ENCODE data around the gene GUK1. TPM values are rescaled to one million over a fixed set of nuclear protein-coding genes. Genes with fewer than 3 reads are reported as not detected.

Gene GUK1
- total RNA-seq, 1 experiment from 2014 or later: 294 TPM

GRCh38 chr1:228149406-228150119 is 9.5 kb downstream of the GUK1 start, which contains the start of gene GJC2:
Gene GJC2, plus strand, starts transcription at chr1:228149930. Its CDS starts 7,829 bp downstream, at chr1:228157759.
- DNase-seq (ENCODE audit: low read depth): no peak

GRCh38 chr1:228150120-228150460 is 10.0 kb downstream of the GUK1 start:
- DNase-seq (ENCODE audit: low read depth): no peak

GRCh38 chr1:228150461-228151179 is 10.5 kb downstream of the GUK1 start:
- DNase-seq (ENCODE audit: low read depth): no peak

- no peak for DNase-seq (ENCODE audit: low read depth)
Observed at GRCh38 chr1:228151180-228151925, 11.3 kb downstream of the GUK1 start.

- no peak for DNase-seq (ENCODE audit: low read depth)
Observed at GRCh38 chr1:228152097-228152917, 12.2 kb downstream of the GUK1 start.

- DNase-seq (ENCODE audit: low read depth): no peak
Observed at GRCh38 chr1:228152918-228153258, 12.8 kb downstream of the GUK1 start.

- no peak for DNase-seq (ENCODE audit: low read depth)
Observed at GRCh38 chr1:228154021-228154669, 14.1 kb downstream of the GUK1 start.

GRCh38 chr1:228154670-228155571 is 14.8 kb downstream of the GUK1 start:
- DNase-seq (ENCODE audit: low read depth): no peak

- DNase-seq (ENCODE audit: low read depth): no peak
Observed at GRCh38 chr1:228155596-228156514, 15.8 kb downstream of the GUK1 start.

- DNase-seq (ENCODE audit: low read depth): no peak
Observed at GRCh38 chr1:228156515-228156881, 16.4 kb downstream of the GUK1 start.

- no peak for DNase-seq (ENCODE audit: low read depth)
Observed at GRCh38 chr1:228156941-228157728, 17.1 kb downstream of the GUK1 start.

- no peak for DNase-seq (ENCODE audit: low read depth)
Observed at GRCh38 chr1:228157729-228158126, 17.6 kb downstream of the GUK1 start.

- DNase-seq (ENCODE audit: low read depth): no peak
Observed at GRCh38 chr1:228158151-228159007, 18.3 kb downstream of the GUK1 start.

GRCh38 chr1:228159008-228159665 is 19.1 kb downstream of the GUK1 start:
- DNase-seq (ENCODE audit: low read depth): no peak

GRCh38 chr1:228160201-228160761 is 20.2 kb downstream of the GUK1 start:
- DNase-seq (ENCODE audit: low read depth): no peak

GRCh38 chr1:228161362-228161761 is 21.3 kb downstream of the GUK1 start:
- DNase-seq (ENCODE audit: low read depth): no peak

GRCh38 chr1:228161866-228162265 is 21.8 kb downstream of the GUK1 start:
- DNase-seq (ENCODE audit: low read depth): no peak

All from RPMI7951 (cell line).